PC-3 (cell line): ENCODE results near the gene CAB39L.

Experiments
- EZH2phosphoT487 ChIP-seq: fragments of 300-600 bp; sonication (generic); IDR thresholded peaks from 2 replicates; pipeline ENCODE4 v1.6.1; 2018; ENCODE audit warnings: mild to moderate bottlenecking, antibody characterized with exemption, low read length, borderline replicate concordance
- TF ChIP-seq, protein P1 (sequence below): fragments of 300-600 bp; sonication (generic); conservative IDR thresholded peaks from 2 replicates; pipeline ENCODE4 v1.5.1; 2017; ENCODE audit warnings: antibody characterized with exemption, low read depth, mild to moderate bottlenecking, low read length

- TF ChIP-seq, protein P1, sequence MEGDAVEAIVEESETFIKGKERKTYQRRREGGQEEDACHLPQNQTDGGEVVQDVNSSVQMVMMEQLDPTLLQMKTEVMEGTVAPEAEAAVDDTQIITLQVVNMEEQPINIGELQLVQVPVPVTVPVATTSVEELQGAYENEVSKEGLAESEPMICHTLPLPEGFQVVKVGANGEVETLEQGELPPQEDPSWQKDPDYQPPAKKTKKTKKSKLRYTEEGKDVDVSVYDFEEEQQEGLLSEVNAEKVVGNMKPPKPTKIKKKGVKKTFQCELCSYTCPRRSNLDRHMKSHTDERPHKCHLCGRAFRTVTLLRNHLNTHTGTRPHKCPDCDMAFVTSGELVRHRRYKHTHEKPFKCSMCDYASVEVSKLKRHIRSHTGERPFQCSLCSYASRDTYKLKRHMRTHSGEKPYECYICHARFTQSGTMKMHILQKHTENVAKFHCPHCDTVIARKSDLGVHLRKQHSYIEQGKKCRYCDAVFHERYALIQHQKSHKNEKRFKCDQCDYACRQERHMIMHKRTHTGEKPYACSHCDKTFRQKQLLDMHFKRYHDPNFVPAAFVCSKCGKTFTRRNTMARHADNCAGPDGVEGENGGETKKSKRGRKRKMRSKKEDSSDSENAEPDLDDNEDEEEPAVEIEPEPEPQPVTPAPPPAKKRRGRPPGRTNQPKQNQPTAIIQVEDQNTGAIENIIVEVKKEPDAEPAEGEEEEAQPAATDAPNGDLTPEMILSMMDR, result no peak
- TF ChIP-seq EZH2phosphoT487, result no peak
Measured at GRCh38 chr13:49399801-49400472, 43.9 kb downstream of the CAB39L start.
